ENCODE measurements around the gene DGKE.

Gene DGKE

DNA sequence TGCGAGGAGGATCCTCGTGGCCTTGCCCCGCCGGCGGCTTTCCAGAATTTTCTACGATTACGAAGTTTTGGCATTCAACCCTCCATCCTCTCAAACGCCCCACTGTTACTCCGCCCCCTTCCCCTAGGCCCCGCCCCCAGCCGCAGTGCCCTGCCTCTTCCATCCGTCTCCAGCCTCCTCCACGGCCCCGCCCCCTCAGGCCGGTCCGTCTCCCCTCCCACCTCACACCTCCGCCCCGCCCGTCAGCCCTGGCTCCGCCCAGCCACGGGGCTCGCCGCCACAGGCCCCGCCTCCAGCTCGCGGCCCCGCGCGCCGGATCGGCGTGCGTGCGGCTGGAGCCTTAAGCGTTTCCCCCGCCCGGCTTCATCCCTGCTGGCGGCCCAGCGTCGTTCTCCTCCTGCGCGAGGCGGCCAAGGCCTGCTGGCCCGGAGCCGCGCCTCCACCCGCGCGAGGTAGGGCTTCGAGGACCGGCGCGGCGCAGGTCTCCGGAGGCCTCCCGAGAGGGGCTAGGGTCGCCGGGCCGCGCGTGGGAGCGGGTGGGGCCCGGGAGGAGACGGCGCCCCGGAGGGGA, at the start of gene DGKE, which contains the start of gene C17orf67:
DGKE (plus strand) TSS at position 343 of the 571 bp plus-strand sequence. CDS start 645 bp downstream, outside the sequence.
C17orf67 (minus strand) TSS at position 112 of the 571 bp plus-strand sequence. CDS start 18,110 bp downstream, outside the sequence.
- peak; percentile 94 to 98 (median 98) for DNase-seq

DNA sequence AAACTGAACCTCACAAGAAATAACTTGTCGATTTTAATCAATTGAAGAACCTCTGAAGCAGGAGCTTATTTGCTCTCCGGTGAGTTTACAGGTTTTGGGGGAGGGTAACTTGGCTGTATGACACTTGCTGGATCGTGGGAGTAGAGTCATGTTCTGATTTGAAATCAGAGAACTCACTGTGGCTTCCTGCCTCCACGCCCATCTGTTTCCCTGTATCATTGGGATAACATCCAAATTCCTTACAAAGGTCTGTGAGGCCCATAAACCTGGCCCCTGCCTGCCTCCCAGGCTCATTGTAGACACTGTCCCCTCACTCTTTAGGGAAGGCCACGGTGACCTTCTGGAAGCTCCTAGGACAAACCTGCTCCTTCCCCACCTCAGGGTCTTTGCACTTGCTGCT, 48.5 kb upstream of the DGKE start:
- DNase-seq: no peak

DNA sequence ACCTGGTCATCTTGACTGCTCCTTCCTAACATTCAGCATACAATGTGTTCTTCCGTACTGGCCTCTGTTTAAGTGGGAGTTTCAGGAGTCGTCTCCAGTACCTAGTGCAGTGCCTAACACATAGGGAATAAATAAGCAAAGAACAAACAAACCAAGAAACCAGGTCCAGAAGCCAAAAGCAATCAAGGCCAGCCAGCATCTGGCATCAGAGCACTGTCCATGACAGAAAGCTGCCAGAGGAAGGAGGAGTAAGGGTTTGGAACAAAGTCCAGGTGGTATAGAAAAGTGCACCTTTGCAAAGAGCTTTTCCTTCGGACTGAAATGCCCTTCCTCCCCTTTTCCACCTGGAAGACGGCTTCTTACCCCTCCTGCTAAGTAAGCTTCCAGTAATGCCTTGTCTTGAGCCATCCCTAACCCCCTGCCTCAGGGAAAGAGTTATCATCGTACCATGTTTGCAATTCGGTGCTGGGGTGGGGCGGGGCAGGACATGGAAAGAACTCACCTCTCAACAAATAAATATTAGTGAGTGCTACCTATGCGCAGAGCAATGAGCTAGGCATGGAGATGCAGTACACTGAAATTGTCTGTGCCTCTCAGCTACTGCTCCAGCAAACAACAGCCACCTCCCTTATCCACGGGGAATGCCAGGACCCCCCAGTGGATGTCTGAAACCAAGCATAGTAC, 47.8 kb upstream of the DGKE start:
- DNase-seq: no peak

DNA sequence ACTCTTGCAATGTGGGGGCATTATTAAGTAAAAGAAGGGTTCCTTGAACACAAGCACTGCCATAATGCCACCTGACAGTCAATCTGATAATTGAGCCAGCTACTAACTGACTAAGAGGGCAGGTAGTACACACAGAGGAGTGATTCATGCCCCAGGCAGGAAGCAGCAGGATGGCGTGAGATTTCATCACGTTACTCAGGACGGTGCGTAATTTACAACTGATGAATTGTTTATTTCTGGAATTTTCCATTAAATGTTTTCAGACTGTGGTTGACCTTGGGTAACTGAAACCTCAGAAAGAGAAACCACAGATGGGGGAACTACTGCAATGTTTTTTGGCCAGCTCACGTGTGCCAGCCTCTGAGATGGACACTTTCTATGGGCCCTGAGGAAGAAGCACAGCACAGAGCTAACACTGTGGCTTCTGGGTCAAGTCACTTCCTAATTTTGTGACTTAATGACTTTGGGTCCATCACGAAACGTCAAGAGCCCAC, 46.9 kb upstream of the DGKE start:
- DNase-seq: peak in 3 of 4 experiments; percentile 4 to 30 (median 4)

DNA sequence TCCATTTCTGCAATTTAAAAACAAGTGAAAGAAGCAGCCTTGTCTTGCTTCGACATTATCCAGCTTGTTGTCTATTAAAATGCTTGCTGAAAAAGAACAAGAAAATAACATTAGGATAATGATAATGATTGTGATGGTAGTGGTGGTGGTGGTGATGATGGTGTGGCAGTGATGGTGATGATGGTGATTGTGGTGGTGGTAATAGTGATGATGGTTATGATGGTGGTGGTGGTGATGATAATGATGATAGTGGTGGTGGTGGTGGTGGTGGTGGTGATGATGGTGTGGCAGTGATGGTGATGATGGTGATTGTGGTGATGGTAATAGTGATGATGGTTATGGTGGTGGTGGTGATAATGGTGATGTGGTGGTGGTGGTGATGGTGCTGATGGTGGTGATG, 41.7 kb upstream of the DGKE start:
- no peak for DNase-seq

DNA sequence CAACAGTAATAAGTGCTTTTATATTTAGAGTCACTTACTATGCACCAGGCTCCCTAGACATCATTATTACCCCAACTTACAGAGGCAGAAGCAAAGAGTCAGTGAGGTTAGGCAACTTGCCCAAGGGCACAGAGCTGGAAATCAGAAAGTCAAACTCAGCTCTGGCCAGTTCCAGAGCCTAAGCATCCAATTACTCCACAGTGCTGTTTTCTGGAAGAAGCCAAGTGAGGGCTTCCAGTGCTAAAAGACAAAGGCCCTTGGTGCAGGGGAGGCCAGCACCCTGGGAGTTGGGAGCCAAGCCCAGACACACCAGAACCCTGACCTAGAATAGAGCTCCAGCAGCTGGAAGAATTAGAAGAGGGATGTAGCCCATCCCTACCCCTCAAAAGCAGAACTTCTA, 40.4 kb upstream of the DGKE start:
- no peak for DNase-seq

DNA sequence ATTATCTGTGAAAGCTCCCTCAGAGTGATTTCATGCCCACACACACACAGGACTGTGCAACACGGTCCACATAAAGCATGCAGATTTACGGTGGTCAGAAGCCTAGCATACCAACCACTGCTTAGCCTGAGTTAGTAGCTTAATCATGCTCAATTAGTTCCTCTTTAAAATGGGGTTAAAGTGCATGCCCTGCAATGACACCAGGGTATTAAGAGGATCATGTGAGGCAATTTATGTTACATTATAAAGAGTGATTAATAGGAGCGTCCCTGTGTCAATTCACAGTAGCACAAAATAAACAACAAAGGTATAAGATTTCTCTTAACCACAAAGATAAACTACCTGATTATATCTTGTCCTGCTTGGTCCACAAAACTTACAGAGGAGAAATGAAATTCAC, 40.0 kb upstream of the DGKE start:
- no peak for DNase-seq

DNA sequence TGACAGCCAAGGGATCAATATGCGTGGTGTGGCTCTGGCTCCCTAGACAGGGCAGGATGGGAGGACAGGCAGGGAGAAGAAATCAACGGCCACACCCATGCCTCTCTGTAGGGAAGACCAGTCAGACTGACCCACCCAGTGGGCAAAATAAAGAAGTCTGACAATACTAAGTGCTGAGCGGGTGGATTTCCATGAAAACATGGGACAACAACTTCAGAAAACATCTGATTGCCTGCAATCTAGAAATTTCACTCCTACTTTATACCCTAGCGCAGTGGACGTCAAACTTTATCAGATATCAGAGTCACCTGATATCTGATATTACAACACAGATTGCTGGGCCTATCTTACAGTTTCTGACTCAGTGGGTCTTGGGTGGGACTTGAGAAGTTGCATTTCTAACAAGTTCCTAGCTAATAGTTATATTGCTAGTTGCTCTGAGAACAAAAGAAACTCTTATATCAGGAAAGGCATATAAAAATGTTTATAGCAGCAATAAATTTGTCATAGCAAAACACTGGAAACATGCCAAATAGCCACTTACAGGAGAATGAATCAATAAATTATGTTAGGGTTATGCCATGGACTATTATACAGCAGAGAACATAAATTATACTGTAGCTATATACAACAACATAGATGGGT, 38.6 kb upstream of the DGKE start:
- no peak for DNase-seq

DNA sequence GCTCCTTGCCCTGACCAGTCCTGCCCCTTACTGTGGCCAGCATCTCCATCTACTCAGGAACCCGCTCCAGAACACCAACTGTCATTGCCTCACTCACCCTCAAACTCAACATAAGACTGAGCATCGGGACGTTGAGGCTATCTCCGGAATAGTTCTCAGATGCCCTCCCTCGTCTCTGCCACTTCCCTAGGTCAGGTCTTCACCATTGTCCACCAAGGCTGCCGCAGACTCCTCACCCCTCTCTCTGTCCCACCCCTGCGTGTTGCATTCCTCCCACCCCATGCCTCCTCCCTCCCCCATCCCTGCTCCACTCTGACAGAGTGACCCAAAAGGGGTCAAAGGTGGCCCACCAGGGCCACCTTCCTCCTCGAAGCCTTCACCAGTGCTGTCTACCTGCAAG, 37.4 kb upstream of the DGKE start:
- DNase-seq: no peak

DNA sequence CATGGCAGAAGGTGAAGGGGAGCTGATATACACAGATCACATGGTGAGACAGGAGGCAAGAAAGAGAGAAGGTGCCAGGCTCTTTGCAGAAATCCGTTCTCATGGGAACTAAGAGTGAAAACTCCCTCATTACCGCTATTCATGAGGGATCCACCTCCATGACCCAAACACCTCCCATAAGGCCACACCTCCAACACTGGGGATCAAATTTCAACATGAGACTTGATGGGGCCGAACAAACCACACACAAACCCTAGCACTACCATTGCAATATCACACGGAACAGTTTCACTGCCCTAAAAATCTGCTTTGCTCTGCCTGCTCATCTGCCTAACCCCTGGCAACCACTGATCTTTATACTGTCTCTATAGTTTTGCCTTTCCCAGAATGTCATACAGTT, 35.0 kb upstream of the DGKE start:
- DNase-seq: no peak

DNA sequence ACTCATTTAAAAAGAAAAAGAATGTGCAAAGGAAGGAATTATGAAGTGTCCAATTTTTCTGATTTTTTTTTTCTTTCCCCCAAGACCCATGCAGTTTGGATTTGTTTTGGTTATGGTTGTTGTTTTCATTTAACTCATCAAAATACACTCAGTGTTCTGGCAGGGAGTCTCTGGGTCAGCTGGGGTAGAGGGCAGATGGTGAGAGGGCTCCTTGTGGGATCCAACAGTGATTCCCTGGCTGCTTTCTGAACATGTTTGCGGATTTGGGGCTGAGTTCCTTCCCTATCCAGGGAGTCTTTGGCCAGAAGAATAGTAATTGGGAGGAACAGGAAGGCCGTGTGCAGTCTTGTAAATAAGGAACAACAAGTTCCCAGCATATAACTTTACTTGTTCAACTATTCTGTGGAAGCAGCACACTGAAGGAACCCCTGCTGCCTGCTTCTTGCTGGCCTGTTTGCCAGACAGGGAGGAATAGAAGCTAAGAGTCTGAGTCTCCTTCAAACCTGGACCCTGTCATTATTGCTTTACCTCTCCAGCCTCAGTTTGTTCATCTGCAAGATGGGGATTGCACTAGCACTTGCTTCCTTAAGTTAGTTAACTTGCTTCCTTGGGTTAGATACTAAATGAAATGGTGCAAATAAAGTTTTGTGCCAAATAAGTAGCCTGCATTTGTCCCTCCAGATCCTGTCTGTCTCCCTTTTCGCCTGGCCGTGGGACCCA, 32.3 kb upstream of the DGKE start:
- DNase-seq: no peak

DNA sequence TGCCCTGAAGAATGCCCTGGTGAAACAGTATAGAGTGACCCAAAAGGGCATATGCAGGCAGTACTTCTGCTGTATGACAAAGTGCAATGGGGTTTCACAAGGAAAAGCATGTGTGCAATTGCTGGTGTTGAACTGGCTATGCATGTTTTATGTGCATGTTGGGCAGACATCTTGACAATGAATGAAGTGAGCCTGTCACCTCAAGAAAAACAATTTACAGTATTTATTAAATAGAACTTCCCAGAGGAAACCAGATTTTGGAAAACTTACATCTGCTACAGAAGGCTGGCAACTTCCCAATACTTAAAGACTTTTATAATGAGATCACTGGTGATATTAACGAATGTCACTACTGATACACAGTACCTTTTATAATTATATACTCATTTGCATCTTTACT, 30.9 kb upstream of the DGKE start:
- DNase-seq: no peak

DNA sequence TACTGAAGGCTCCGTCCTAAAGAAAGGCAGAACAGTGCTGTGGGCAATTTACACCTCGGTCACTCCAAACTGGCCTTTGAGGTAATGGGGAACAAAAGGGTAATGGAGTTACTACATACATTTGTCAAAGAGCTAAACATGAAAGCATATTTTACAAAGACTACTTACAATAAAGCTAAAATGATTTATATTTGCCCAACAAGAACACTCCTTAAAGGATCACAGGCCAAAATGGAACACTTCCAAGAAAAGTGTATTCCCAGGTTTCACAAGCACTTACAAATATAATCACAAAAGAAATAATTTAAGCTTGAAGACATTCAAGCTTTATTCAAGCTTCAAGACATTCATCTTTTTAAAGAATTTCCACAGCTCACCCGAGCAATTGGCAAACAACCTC, 29.5 kb upstream of the DGKE start:
- DNase-seq: no peak

DNA sequence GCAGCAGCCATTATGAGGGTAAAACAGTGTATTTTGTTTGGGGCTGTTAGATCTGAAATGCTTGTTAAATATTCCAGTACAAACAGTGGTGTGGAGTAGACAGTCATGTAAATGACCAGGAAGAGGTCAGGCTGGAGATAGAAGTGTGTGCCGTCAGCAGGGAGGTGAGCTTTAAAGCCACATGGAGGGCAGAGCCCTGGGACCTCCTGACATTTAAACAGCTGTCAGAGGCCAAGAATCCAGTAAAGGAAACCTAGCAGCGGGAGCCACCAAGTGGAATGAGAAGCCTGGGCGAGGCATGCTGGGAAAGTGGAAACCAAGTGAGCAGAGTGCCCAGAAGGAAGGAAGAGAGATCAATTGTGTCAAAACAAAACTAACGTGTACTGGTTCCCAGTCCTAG, 27.0 kb upstream of the DGKE start:
- no peak for DNase-seq

DNA sequence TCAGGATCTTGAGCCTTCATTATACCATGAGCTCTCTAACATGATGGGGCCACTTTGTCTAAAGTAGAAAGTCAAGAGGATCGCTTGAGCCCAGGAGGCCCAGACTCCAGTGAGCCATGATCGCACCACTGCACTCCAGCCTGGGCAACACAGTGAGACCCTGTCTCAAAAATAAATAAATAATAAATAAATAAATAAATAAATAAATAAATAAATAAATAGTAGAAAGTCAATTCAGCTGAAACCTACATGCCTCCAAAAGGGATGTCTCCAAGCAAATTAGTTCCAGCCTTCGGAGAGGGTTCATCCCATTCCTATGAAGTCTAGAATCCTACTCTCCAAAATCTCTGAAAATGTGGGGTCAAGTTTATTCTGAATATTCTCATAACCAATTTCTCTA, 26.2 kb upstream of the DGKE start:
- DNase-seq: no peak

DNA sequence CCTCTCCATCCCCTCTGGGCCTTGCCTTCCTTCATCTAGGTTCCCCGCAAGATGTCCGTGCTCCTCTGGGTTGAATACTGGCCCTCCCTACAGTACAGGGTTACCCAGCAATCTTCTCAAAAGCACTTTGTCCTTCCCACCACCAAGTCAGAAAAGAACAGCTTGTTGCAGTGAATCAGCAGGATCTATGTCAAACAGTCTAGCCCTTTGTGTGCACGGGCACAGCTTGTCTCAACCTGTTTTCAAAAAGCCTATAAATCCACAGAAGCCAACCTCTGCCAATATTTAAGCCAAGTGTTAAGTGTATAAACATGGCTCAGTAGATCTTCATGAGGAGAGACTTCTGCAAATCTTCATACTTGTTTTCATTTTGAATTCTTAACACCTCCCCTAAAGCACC, 25.4 kb upstream of the DGKE start:
- DNase-seq: no peak

DNA sequence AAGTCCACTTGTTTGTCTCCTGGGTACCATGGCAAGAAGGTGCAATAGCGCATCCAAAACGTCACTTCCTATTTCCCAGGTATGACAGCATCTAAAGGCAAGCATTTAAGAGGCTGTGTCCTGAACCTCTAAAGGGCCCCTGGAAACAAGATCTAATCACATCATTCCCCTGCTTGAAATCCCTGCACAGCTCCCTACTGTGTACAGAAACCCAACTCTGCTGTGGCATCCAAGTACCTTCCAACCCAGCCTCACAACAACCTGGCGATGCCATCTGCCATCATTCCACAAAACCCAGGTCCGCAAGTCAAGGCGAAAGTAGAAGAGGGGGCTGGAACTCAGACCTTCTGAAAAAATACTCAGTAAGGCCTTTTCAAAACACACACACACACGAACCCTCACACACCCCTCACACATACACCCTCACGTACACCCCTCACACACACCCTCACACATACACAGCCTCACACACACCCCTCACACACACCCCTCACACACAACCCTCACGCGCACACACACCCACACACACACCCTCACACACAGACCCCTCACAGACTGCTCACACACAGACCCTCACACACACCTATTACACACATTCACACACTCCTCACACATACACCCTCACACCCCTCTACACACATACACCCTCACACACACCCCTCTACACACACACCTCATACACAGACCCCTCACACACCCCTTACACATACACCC, 24.7 kb upstream of the DGKE start:
- DNase-seq: no peak

DNA sequence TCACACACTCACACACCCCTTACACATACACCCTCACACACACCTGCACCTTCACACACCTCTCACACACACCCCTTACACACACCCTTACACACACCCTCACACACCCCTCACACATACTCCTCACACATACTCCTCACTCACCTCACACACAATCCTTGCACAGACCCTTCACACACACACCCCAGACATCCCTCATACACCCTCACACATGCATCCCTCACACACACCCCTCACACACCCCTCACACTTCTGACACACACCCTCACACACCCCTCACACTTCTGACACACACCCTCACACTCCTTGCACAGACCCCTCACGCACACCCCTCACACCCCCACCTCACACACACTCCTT, 24.2 kb upstream of the DGKE start:
- DNase-seq: no peak

DNA sequence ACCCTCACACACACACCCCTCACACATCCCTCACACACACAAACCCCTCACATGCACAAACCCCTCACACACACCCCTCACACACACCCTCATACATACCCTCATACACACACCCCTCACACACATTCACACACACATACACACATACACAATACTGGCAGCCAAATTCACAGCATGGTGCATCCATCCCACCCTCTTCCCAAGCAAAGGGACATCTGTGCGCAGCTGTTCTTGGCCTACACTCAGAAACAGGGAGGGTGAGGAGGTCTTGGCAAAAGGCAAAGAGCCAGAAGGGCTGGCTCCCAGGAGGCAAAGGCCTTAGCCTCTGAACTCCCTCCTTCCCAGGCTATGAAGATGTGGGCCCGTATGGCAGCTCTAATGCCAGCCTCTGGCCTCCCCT, 23.6 kb upstream of the DGKE start:
- DNase-seq: no peak

DNA sequence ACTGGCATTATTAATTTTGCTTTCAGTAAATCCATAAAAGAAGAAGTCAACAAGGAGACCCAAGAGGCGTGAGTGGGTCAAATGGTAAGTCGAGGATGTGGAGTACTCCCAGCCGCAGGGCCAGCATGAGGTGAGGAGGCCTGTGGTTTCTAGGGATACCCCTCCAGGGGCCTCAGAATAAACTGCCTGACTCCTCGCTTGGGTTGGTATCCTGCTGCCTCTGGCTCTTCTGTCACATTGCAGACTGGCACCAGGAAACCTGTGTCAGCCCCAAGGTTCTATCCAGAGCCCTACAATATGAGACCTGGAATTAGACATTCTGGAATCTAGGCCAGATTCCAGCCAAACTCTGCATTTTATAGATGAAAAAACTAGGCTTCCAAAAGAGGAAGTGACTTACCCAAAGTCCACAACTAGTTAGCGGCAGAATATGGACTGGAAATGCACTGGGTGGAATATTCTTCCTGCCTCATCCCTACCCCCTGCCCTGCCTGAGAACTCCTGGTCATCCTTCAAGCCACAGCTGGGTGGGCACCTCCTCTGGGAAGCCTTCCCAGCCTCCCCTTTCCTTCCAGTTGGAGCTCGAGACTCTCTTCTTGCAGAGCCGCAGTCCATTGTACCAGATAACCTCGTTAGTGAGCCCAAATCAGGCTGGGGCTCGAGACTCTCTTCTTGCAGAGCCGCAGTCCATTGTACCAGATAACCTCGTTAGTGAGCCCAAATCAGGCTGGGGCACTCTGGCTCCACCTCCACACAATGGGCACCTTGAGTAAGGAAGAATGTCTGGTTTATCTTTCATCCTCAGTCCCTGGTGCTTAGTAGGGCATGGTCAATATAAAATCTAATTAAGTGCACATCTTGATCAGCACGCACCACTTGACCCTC, 22.8 kb upstream of the DGKE start:
- no peak for DNase-seq

DNA sequence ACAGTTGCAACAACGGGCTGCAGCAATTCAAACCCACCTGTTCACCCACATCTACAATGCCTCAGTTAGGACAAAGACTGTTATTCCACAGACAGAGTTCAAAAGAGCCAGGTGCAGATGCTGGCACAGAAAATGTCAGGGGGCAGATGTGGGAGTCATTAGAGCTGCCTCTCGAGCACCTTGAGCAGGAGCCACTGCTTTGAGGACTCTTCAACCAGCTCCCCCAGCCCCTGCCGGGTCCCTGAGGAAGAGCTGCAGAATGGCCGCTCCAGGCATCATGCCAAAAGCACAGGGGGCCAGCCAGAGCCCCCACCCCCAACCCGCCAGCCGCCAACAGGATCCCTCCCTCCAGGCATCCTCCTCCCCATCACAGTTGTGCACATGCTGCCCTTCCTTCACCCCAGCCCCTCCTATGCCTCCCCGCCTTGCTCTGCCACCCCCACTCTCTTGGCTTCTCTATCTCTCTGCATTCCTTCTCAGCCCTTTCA, 21.0 kb upstream of the DGKE start:
- DNase-seq: no peak

DNA sequence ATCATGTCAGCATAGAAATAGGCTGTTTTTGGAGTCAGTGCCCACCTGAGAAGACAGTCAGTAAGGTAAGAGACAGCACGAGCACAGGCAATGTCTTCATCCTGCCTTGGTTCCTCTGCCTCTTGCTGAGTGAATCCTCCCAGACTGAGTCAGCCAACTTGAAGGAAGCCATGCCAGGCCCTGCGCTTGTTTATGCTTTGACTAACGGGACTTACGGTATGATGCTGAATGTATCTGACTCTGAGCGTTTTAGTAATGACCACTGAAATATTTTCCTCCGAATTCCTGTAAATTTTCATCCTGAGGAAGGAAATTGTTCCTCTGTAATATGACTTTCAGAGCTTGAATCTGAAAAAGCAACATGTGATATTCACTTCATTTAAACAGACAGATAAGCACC, 18.2 kb upstream of the DGKE start:
- DNase-seq: no peak

Measured in activated CD4-positive, CD25-positive, alpha-beta regulatory T cell (primary cell).